H1 (cell line): Measurements from ENCODE around the gene SLC66A2. TPM values are rescaled to one million over a fixed set of nuclear protein-coding genes. Genes with fewer than 3 reads are reported as not detected.

Experiments
- MAFK ChIP-seq: IDR thresholded peaks from 2 replicates; pipeline ENCODE4 v1.6.1; 2012; ENCODE audit warnings: low read depth, mild to moderate bottlenecking, improper control_type of control experiment, low read length
- RFX5 ChIP-seq: IDR thresholded peaks from 2 replicates; pipeline ENCODE4 v1.6.1; 2011; ENCODE audit warnings: low read depth, low read length, improper control_type of control experiment, borderline replicate concordance
- polyA plus RNA-seq, 7 experiments: library from polyadenylated mRNA; depleted of rRNA in 3 of 7; stranded (reverse) in 5 of 7; unstranded in 2 of 7; fragments of >200 nt in 5 of 7; fragments of 200-250 nt in 2 of 7; gene quantifications; 1 replicate in 5 of 7; 2 replicates in 1 of 7; 4 replicates in 1 of 7; pipeline versions ENCODE4 v1.2.1 to v1.2.3, GENCODE V29; 2011 to 2013; ENCODE audit warnings: missing spikeins in 2 of 7, mixed read lengths in 2 of 7
- total RNA-seq: library from RNA; stranded (reverse); fragmentation: NEBNext Ultra II Directional; extraction: Animal tissue kit (Norgen Biotek cat#: 25700); gene quantifications from 2 replicates; pipeline ENCODE4 v1.2.1, GENCODE V29; 2021

Gene SLC66A2
- total and polyA plus RNA-seq, 2 of the 8 experiments (the other 6 are each of a cell fraction or from before 2014, with no cell fraction given) = 15.0 to 18.9 TPM

GRCh38 chr18:79867666-79868065, 83.8 kb downstream of the SLC66A2 start (continued):
- TF ChIP-seq MAFK (no peak), RFX5 (no peak)
